ENCODE data around the gene ITPA.

ITPA gene

GRCh38 chr20:3209257-3209945, at the start of gene ITPA:
TSS of gene ITPA (plus strand) at chr20:3209498. CDS start at chr20:3209552, 54 bp downstream.
- peak; percentile 19 for DNase-seq

GRCh38 chr20:3160418-3160817, 48.9 kb upstream of the ITPA start:
- DNase-seq: no peak

- no peak for DNase-seq
Measured at GRCh38 chr20:3161316-3162079, 47.8 kb upstream of the ITPA start.

- peak; percentile 90 for DNase-seq
Measured at GRCh38 chr20:3162080-3162611, 47.2 kb upstream of the ITPA start.

GRCh38 chr20:3163099-3164042, 45.9 kb upstream of the ITPA start:
- peak; percentile 28 for DNase-seq

GRCh38 chr20:3164043-3164762, 45.1 kb upstream of the ITPA start:
- DNase-seq: no peak

- no peak for DNase-seq
Measured at GRCh38 chr20:3164763-3165410, 44.4 kb upstream of the ITPA start.

GRCh38 chr20:3165473-3166337, 43.6 kb upstream of the ITPA start:
- peak; percentile 26 for DNase-seq

- no peak for DNase-seq
Measured at GRCh38 chr20:3166338-3166912, 42.9 kb upstream of the ITPA start.

- DNase-seq: no peak
Measured at GRCh38 chr20:3166913-3167342, 42.4 kb upstream of the ITPA start.

- no peak for DNase-seq
Measured at GRCh38 chr20:3167738-3168078, 41.6 kb upstream of the ITPA start.

GRCh38 chr20:3168079-3168828, 41.0 kb upstream of the ITPA start:
- no peak for DNase-seq

GRCh38 chr20:3168829-3169590, 40.3 kb upstream of the ITPA start:
- no peak for DNase-seq

- no peak for DNase-seq
Measured at GRCh38 chr20:3171391-3172125, 37.7 kb upstream of the ITPA start.

- no peak for DNase-seq
Measured at GRCh38 chr20:3172126-3172932, 37.0 kb upstream of the ITPA start.

- DNase-seq: peak; percentile 54
Measured at GRCh38 chr20:3172933-3173609, 36.2 kb upstream of the ITPA start, which contains the start of gene LZTS3. TSS of gene LZTS3 (minus strand) at chr20:3173549. CDS start at chr20:3167163, 6,386 bp downstream.
